Femur (tissue), 1 donor: ENCODE results near the gene ANO9.

Source experiments
- DNase-seq: peaks from one replicate; pipeline ENCODE4 v3.0.0-alpha.2; 2017

ANO9 gene

GRCh38 chr11:380491-380890, 61.3 kb downstream of the ANO9 start:
- DNase-seq, result no peak

DNA sequence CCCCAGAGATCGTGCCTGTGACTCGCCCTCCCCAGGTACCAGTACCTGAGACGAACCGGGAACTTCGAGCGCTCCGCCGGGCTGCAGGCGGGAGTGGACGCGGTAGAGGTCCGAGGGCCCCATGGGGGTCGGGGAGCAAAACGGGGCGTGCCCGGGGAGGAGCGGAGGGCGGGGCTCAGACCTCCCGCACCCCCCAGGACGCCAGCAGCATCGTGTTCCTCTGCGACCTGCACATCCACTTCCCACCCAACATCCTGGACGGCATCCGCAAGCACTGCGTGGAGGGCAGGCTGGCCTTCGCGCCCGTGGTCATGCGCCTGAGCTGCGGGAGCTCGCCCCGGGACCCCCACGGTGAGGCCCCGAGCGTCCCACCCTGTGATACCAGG, 61.7 kb downstream of the ANO9 start:
- no peak for DNase-seq

DNA sequence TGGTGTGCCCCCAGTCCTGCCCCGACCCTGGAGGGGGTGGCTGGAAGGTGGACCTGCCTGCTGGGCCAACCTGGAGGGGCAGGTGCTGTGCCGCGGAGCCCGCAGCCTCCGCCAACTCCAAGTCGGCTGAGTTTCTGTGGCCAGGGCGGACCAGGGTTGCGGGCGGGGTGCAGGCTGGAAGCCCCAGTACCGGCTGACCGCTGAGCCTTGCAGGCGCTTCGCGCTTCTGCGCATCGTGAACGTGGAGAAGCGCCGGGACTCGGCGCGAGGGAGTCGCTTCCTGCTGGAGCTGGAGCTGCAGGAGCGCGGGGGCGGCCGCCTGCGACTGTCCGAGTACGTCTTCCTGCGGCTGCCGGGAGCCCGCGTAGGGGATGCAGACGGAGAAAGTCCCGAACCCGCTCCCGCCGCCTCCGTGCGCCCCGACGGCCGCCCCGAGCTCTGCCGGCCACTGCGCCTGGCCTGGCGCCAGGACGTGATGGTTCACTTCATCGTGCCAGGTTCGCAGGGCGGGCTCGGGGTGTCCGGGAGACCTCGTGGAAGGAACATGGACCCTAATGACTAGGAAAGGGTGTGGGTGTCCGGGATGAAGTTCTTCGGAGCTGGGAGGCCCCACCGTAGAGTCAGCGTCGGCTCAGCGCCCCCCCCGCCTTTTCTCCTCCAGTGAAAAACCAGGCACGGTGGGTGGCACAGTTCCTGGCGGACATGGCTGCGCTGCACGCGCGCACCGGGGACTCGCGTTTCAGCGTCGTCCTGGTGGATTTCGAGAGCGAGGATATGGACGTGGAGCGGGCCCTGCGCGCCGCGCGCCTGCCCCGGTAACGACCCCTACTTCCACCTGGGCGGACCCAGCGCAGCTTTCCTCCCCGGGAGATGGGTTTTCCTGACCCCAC, 62.4 kb downstream of the ANO9 start:
- no peak for DNase-seq

- no peak for DNase-seq
These were observed 63.8 kb downstream of the ANO9 start for GRCh38 chr11:377883-378500.

DNA sequence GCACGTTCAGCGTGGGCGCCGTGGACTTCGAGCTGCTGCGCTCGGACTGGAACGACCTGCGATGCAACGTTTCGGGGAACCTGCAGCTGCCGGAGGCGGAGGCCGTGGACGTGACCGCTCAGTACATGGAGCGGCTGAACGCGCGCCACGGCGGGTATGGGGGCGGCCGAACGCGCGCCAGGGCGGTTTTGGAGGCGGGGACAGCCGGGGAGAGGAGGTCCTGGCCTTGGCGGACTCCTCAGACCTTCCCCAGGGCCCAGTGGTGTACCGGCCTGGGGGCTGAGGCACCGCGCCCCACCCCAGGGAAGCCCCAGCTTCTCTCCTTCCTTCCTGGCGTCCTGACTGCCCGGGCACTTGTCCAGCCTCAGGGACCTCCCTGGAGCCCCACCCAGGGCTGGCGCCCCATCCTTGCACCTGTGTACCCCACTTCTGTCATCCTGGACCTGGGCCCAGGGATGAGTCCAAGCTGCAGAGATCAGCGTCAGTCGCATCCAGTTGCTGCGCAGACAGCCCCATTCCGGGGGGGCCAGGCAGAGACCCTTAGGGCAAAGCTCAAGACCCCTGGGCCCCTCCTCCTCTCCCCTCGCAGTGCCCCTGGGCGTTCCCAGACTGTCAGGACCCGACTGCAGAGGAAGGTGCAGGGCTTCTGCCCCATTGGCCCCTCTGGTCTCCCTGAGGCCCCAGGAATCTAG, 64.5 kb downstream of the ANO9 start:
- DNase-seq, result no peak

DNA sequence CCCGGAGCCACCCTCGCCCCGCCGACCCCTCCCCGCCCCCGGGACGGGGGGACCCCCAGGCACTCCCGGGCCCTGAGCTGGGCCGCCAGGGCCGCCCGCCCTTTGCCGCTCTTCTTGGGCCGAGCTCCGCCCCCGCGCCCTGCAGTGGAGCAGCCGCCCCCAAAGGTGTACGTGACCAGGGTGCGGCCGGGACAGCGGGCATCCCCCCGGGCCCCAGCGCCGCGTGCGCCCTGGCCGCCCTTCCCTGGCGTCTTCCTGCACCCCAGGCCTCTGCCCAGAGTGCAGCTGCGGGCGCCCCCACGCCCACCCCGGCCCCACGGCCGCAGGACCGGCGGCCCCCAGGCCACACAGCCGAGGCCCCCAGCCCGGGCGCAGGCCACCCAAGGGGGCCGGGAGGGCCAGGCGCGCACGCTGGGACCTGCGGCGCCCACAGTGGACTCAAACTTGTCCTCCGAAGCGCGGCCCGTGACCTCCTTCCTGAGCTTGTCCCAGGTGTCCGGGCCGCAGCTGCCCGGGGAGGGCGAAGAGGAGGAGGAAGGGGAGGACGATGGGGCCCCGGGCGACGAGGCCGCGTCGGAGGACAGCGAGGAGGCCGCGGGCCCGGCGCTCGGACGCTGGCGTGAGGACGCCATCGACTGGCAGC, 65.2 kb downstream of the ANO9 start:
- no peak for DNase-seq

- no peak for DNase-seq
These were observed 66.5 kb downstream of the ANO9 start for GRCh38 chr11:375065-376025.

- no peak for DNase-seq
These were observed 67.9 kb downstream of the ANO9 start for GRCh38 chr11:373716-374551.

DNA sequence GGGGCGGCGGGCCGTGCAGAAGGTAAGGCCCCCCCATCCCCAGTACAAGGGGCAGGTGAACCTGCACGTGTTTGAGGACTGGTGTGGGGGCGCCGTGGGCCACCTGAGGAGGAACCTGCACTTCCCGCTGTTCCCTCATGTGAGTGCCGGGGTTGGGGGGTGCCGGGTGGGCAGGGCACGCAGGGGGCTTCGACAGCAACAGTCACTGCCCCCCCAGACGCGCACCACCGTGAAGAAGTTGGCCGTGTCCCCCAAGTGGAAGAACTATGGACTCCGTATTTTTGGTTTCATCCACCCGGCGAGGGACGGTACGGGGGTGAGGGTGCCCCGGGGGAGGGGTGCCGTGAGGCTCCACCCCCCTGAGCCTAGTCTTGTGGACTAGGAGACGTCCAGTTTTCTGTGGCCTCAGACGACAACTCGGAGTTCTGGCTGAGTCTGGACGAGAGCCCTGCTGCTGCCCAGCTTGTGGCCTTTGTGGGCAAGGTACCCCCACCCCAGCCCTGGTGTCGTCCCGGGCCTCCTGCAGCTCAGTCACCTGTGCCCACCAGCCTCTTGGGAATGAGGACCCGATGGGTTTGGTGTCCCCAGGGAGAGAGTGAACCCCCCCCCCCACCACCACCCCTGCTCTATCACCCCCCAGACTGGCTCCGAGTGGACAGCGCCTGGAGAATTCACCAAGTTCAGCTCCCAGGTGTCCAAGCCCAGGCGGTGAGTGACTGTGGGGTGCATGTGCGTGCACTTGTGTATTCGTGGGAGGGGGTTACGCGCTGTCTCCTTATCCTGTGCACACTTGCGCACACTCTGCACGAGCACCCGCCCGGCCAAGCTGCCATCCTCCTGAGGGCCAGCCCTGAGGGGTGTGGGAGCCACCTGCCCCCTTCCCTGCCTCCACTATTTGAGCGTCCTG, 68.7 kb downstream of the ANO9 start:
- no peak for DNase-seq

- no peak for DNase-seq
These were observed 69.9 kb downstream of the ANO9 start for GRCh38 chr11:371716-372590.

- DNase-seq, result no peak
These were observed 70.8 kb downstream of the ANO9 start for GRCh38 chr11:371051-371450.

DNA sequence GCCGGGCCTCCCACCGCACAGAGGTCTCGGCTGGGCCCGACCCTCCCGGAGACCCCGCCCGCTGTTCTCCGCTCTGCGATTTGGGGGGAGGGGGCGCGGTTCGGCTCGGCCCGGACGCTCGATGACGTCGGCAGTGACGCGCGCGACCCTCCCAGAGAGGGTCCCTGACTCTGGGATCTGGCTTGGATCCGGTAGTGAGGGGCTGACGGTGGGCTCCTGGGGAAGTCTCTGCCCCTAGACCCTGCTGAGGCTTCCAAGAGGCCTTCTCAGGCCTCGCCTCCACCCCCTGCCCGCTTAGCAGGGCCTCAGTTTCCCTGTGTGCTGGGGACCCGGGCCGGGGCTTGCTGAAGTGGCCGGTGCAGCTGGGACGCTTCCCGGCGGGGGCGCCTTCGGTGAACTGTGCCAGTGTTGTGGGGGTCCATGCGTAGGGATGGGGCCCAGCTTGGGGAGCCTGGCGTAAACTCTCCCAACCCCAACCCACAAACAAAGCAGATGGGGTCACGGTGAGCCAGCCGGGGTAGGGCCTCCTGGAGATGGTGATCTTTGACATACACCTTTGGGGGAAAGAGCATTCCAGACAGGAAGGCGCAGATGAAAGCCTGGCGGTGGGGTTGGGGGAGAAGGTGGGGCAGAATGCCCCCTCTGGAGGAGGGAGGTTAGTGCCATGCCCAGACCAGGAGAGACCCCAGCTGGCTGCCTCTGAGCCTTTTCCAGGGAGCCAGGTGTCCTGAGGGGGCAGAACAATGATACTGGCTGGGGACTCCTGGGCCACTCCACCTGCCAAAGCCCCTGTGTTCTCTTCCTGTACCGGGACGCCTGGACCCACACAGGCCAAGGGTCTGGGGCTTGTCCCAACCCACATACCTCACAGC, 71.5 kb downstream of the ANO9 start:
- no peak for DNase-seq

GRCh38 chr11:369336-370018, 72.3 kb downstream of the ANO9 start, which contains the start of gene B4GALNT4:
Gene B4GALNT4 (plus strand): TSS chr11:369499. CDS start chr11:369804, 305 bp downstream.
- peak; percentile 62 for DNase-seq

DNA sequence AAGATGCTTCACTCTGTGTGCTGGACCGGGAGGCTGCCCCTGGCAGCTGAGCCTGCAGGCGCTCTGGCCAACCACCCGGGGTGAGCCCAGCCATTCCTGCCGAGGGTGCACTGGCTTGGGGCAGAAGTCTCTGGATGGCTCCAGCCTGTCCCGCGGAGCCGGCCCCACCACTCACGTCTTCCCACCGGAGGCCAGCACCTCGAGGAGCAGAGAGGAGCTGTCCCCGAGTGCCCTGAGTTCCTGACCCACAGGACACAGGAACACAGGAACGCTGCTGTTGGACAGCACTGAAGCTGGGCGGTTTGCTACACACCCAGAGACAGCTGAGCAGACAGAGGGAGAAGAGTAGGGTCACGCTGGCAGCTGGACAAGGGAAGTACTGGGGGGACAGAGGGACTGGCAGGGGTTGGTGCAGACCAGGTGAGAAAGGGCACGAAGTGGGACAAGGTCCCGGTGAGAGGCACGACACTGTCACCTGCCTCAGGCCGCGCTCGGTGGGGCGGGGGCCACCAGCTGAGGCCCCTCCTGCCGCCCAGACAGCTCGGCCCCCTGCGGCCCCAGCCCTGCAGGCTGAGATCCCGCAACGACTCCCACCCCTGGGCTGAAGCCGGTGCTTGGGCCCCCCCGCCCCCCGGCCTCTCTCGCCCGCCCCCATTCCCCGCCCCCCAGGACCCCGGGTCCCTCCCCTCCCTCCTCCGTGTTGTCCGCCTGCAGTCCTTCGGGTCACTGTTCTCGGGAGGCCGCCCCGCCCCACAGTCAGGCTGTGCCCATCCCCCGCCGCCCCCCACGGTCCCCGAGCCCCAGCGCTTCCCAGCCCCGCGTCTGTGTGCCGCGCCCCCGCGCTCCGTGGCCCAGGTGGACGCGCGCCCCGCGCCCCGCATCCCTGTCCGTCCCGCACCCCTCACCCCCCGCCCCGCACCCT, 73.1 kb downstream of the ANO9 start:
- peak; percentile 53 for DNase-seq

DNA sequence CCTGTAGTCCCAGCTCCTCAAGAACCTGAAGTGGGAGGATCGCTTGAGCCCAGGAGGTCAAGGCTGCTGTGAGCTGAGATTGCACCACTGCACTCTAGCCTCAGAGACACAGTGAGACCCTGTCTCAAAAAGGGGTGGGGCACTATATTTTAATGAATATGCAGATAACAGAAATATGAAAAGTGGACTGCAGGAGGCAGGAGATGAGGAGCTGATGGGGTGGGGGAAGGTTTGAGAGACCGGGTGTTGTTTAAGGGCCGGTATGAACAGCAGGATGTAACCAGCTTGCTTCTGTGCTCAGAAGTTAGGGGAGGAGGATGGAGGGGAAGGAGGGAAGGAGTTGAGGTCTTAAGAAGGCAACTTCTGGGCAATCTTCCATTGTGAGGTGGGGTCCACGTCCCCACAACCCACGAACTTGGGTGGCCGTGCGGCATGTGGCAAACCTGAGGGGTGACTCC, 73.8 kb downstream of the ANO9 start:
- DNase-seq, result no peak
